H1 (cell line): ENCODE measurements around the gene CGB5. TPM values are rescaled to one million over a fixed set of nuclear protein-coding genes. Genes with fewer than 3 reads are reported as not detected.

Experiments used
- CTCF ChIA-PET: fragments of 300-600 bp; sonication (Branson Sonifier 250); formaldehyde crosslinking; loops from one replicate; lab custom pipeline; 2021; ENCODE audit not compliant: partially characterized antibody; lab: Charles Lee
- POLR2A ChIA-PET: fragments of 300-600 bp; sonication (Branson Sonifier 250); formaldehyde crosslinking; loops from one replicate; lab custom pipeline; 2021; ENCODE audit warnings: inconsistent platforms; ENCODE audit not compliant: partially characterized antibody; lab: Charles Lee
- DNase-seq, 2 experiments: peaks; one replicate each; pipeline versions ENCODE4 v3.0.0 to v3.0.0-alpha.2; 2010 to 2022; ENCODE audit warnings: low spot score in 2 of 2, low read depth in 1 of 2, mixed read lengths in 1 of 2
- FAIRE-seq: peaks from 2 replicates; lab custom pipeline; 2011; peaks lifted over from hg19 to GRCh38; lab: Jason Lieb, UNC
- H2AFZ ChIP-seq: 2 replicates; pipeline ENCODE4 v1.8.1; 2012; ENCODE audit warnings: low read length, inconsistent platforms
- H2AK5ac ChIP-seq: 2 replicates; pipeline ENCODE4 v1.6.1; 2013; ENCODE audit warnings: low read depth, low read length
- H2BK120ac ChIP-seq: replicated peaks from 2 replicates; pipeline ENCODE3; 2013; ENCODE audit warnings: low read depth, low read length, inconsistent platforms
- H2BK12ac ChIP-seq: 2 replicates; pipeline ENCODE4 v1.6.1; 2013; ENCODE audit warnings: low read depth, low read length
- H2BK15ac ChIP-seq: 2 replicates; pipeline ENCODE4 v1.6.1; 2013; ENCODE audit warnings: low read length
- H2BK20ac ChIP-seq: 2 replicates; pipeline ENCODE4 v1.6.1; 2013; ENCODE audit warnings: low read length
- H2BK5ac ChIP-seq: 2 replicates; pipeline ENCODE4 v1.6.1; 2013; ENCODE audit warnings: low read depth, low read length
- H3K14ac ChIP-seq: 2 replicates; pipeline ENCODE4 v1.6.1; 2013; ENCODE audit warnings: inconsistent platforms; ENCODE audit not compliant: insufficient read length
- H3K18ac ChIP-seq: 2 replicates; pipeline ENCODE4 v1.6.1; 2013; ENCODE audit warnings: low read length; ENCODE audit errors: extremely low read depth
- H3K23ac ChIP-seq: 2 replicates; pipeline ENCODE4 v1.6.1; 2013; ENCODE audit warnings: inconsistent platforms; ENCODE audit not compliant: insufficient read length
- H3K23me2 ChIP-seq: 2 replicates; pipeline ENCODE4 v1.6.1; 2013; ENCODE audit warnings: low read depth, low read length
- H3K27ac ChIP-seq: 2 replicates; pipeline ENCODE4 v1.6.1; 2011; ENCODE audit warnings: low read depth, low read length, inconsistent platforms
- H3K27me3 ChIP-seq, 4 experiments: replicated peaks in 1 of 4; 1 replicate in 1 of 4; 2 replicates in 3 of 4; pipeline versions ENCODE4 v1.6.1 to v1.8.1; 2011 to 2013; ENCODE audit warnings: low read length in 3 of 4, mild to moderate bottlenecking in 3 of 4, inconsistent platforms in 2 of 4, mixed read lengths in 2 of 4, moderate library complexity in 1 of 4; ENCODE audit not compliant: control insufficient read depth in 3 of 4, insufficient read depth in 3 of 4; ENCODE audit errors: extremely low read depth in 1 of 4
- H3K36me3 ChIP-seq, 4 experiments: 2 replicates each; pipeline versions ENCODE4 v1.6.1 to v1.8.1; 2011 to 2013; ENCODE audit warnings: mild to moderate bottlenecking in 4 of 4, low read length in 3 of 4, moderate library complexity in 2 of 4, control low read depth in 1 of 4, inconsistent platforms in 1 of 4; ENCODE audit not compliant: insufficient read depth in 4 of 4, control insufficient read depth in 2 of 4
- H3K4ac ChIP-seq: replicated peaks from 2 replicates; pipeline ENCODE3; 2013; ENCODE audit warnings: low read length, low read depth, mixed read lengths, inconsistent platforms; ENCODE audit not compliant: insufficient read length
- H3K4me1 ChIP-seq, 4 experiments: replicated peaks in 1 of 4; 1 replicate in 1 of 4; 2 replicates in 3 of 4; pipeline versions ENCODE4 v1.6.1 to v1.8.1; 2011 to 2013; ENCODE audit warnings: low read length in 3 of 4, inconsistent platforms in 2 of 4, mixed read lengths in 1 of 4; ENCODE audit not compliant: insufficient read depth in 4 of 4, control insufficient read depth in 3 of 4
- H3K4me2 ChIP-seq, 2 experiments: 2 replicates each; pipeline versions ENCODE4 v1.6.1 to v1.8.1; 2011 to 2013; ENCODE audit warnings: low read depth in 2 of 2, low read length in 2 of 2, control low read depth in 1 of 2, inconsistent platforms in 1 of 2, mild to moderate bottlenecking in 1 of 2; ENCODE audit not compliant: insufficient read depth in 1 of 2
- H3K4me3 ChIP-seq, 4 experiments: fragments of 200-600, 300-600 bp in 1 of 4; sonication (generic), shearing (Covaris generic), sonication (Bioruptor Twin) in 1 of 4; 2 replicates each; pipeline versions ENCODE4 v1.5.1 to v1.8.1; 2011 to 2016; ENCODE audit warnings: low read length in 4 of 4, low read depth in 3 of 4, control low read depth in 2 of 4, inconsistent platforms in 2 of 4, mild to moderate bottlenecking in 2 of 4, mixed read lengths in 1 of 4, moderate library complexity in 1 of 4; ENCODE audit not compliant: insufficient read depth in 2 of 4; ENCODE audit errors: extremely low read depth in 1 of 4
- H3K56ac ChIP-seq: replicated peaks from 2 replicates; pipeline ENCODE3; 2013; ENCODE audit warnings: low read depth, mild to moderate bottlenecking, mixed read lengths, low read length, inconsistent platforms; ENCODE audit not compliant: insufficient read length
- H3K79me1 ChIP-seq: 2 replicates; pipeline ENCODE4 v1.6.1; 2013; ENCODE audit warnings: low read depth, low read length, control low read depth
- H3K79me2 ChIP-seq, 2 experiments: 2 replicates each; pipeline versions ENCODE4 v1.6.1 to v1.8.1; 2012 to 2013; ENCODE audit warnings: low read length in 2 of 2, mild to moderate bottlenecking in 2 of 2, inconsistent platforms in 1 of 2; ENCODE audit not compliant: insufficient read depth in 2 of 2, control insufficient read depth in 1 of 2
- H3K9ac ChIP-seq, 4 experiments: replicated peaks in 1 of 4; 1 replicate in 1 of 4; 2 replicates in 3 of 4; pipeline versions ENCODE4 v1.6.1 to v1.8.1; 2011 to 2013; ENCODE audit warnings: low read depth in 3 of 4, low read length in 3 of 4, control low read depth in 2 of 4, mild to moderate bottlenecking in 2 of 4, moderate library complexity in 2 of 4, inconsistent platforms in 1 of 4; ENCODE audit errors: extremely low read depth in 1 of 4
- H3K9me3 ChIP-seq, 2 experiments: 2 replicates each; pipeline versions ENCODE4 v1.6.1 to v1.8.1; 2012 to 2013; ENCODE audit warnings: mild to moderate bottlenecking in 2 of 2, moderate library complexity in 2 of 2, control low read depth in 1 of 2, inconsistent platforms in 1 of 2, low read depth in 1 of 2, low read length in 1 of 2, mixed read lengths in 1 of 2; ENCODE audit not compliant: insufficient read depth in 2 of 2
- H4K20me1 ChIP-seq, 2 experiments: replicated peaks in 1 of 2; 2 replicates each; pipeline versions ENCODE3 to v1.8.1; 2011 to 2013; ENCODE audit warnings: inconsistent platforms in 2 of 2, low read length in 2 of 2, mild to moderate bottlenecking in 1 of 2; ENCODE audit not compliant: insufficient read depth in 2 of 2, control insufficient read depth in 1 of 2
- H4K5ac ChIP-seq: 2 replicates; pipeline ENCODE4 v1.6.1; 2013; ENCODE audit warnings: low read length, low read depth, mixed read lengths, inconsistent platforms; ENCODE audit not compliant: insufficient read length
- H4K8ac ChIP-seq: 2 replicates; pipeline ENCODE4 v1.8.0; 2013; ENCODE audit warnings: mild to moderate bottlenecking, moderate library complexity, low read length, inconsistent platforms; ENCODE audit not compliant: insufficient read depth; ENCODE audit errors: extremely low read depth
- H4K91ac ChIP-seq: replicated peaks from 2 replicates; pipeline ENCODE3; 2013; ENCODE audit warnings: low read length, mixed read lengths, inconsistent platforms; ENCODE audit not compliant: insufficient read length
- CHD1 ChIP-seq: IDR thresholded peaks from 2 replicates; pipeline ENCODE4 v1.6.1; 2012; ENCODE audit warnings: low read depth, low read length, improper control_type of control experiment
- CHD2 ChIP-seq: IDR thresholded peaks from 2 replicates; pipeline ENCODE4 v1.6.1; 2012; ENCODE audit warnings: low read length, improper control_type of control experiment
- EP300 ChIP-seq, 2 experiments: IDR thresholded peaks; 1 replicate in 1 of 2; 2 replicates in 1 of 2; pipeline ENCODE4 v1.6.1; 2011 to 2012; ENCODE audit warnings: low read depth in 2 of 2, low read length in 2 of 2, mild to moderate bottlenecking in 2 of 2, borderline replicate concordance in 1 of 2, inconsistent platforms in 1 of 2, moderate library complexity in 1 of 2
- EZH2 ChIP-seq: fragments of 200-600 bp; sonication (generic); IDR thresholded peaks from 2 replicates; pipeline ENCODE4 v1.7.1; 2012; ENCODE audit warnings: low read depth, mild to moderate bottlenecking, moderate library complexity, low read length, inconsistent platforms; ENCODE audit not compliant: severe bottlenecking
- FOSL1 ChIP-seq: IDR thresholded peaks from 2 replicates; pipeline ENCODE4 v1.6.1; 2011; ENCODE audit warnings: mild to moderate bottlenecking, low read depth, low read length, moderate library complexity; ENCODE audit not compliant: insufficient read depth
- GABPA ChIP-seq: IDR thresholded peaks from 2 replicates; pipeline ENCODE4 v1.6.1; 2011; ENCODE audit warnings: mild to moderate bottlenecking, low read length, moderate library complexity, borderline replicate concordance; ENCODE audit not compliant: insufficient read depth
- GTF2F1 ChIP-seq: IDR thresholded peaks from 2 replicates; pipeline ENCODE4 v1.6.1; 2012; ENCODE audit warnings: low read depth, low read length, improper control_type of control experiment, borderline replicate concordance
- KDM5A ChIP-seq: fragments of 200-600 bp; IDR thresholded peaks from 2 replicates; pipeline ENCODE4 v1.7.1; 2012; ENCODE audit warnings: mild to moderate bottlenecking, low read length, inconsistent platforms, mixed read lengths
- RFX5 ChIP-seq: IDR thresholded peaks from 2 replicates; pipeline ENCODE4 v1.6.1; 2011; ENCODE audit warnings: low read depth, low read length, improper control_type of control experiment, borderline replicate concordance
- SAP30 ChIP-seq: fragments of 300-600 bp; sonication (generic); IDR thresholded peaks from 2 replicates; pipeline ENCODE4 v1.7.1; 2012; ENCODE audit warnings: low read length, moderate library complexity, mild to moderate bottlenecking, inconsistent platforms; ENCODE audit not compliant: insufficient read depth, insufficient replicate concordance
- SP2 ChIP-seq: IDR thresholded peaks from 2 replicates; pipeline ENCODE4 v1.6.1; 2012; ENCODE audit warnings: mild to moderate bottlenecking, low read length, inconsistent platforms
- whole genome bisulfite sequencing, 2 experiments: shearing (Covaris generic) in 1 of 2; methylation state at CpG; one replicate each; pipeline versions ENCODE4 v1.1.6 to v1.1.7; 2013 to 2015; ENCODE audit warnings: low lambda C conversion rate in 2 of 2, mixed read lengths in 2 of 2, inconsistent platforms in 1 of 2, low coverage in 1 of 2, missing lambda C conversion rate in 1 of 2; ENCODE audit not compliant: insufficient replicate concordance in 2 of 2, insufficient coverage in 1 of 2, insufficient read length in 1 of 2; ENCODE audit errors: extremely low coverage in 1 of 2, missing lambda C conversion rate in 1 of 2; 5-methylcytosine and 5-hydroxymethylcytosine counted together
- polyA plus RNA-seq, 7 experiments: library from polyadenylated mRNA; depleted of rRNA in 3 of 7; stranded (reverse) in 5 of 7; unstranded in 2 of 7; fragments of >200 nt in 5 of 7; fragments of 200-250 nt in 2 of 7; gene quantifications; 1 replicate in 5 of 7; 2 replicates in 1 of 7; 4 replicates in 1 of 7; pipeline versions ENCODE4 v1.2.1 to v1.2.3, GENCODE V29; 2011 to 2013; ENCODE audit warnings: missing spikeins in 2 of 7, mixed read lengths in 2 of 7
- total RNA-seq: library from RNA; stranded (reverse); fragmentation: NEBNext Ultra II Directional; extraction: Animal tissue kit (Norgen Biotek cat#: 25700); gene quantifications from 2 replicates; pipeline ENCODE4 v1.2.1, GENCODE V29; 2021

Gene CGB5
- total and polyA plus RNA-seq, 2 of the 8 experiments (the other 6 are each of a cell fraction or from before 2014, with no cell fraction given), result 0.63 to 0.68 TPM

GRCh38 chr19:49004133-49004532 lies 39.5 kb upstream of the CGB5 start:
- Histone ChIP-seq H3K23me2 (no peaks in the 10 kb centered on the region), H3K4me2 (no peak overlapping the region), H2BK120ac (no peak overlapping the region), H4K8ac (no peak overlapping the region), H2BK12ac (no peak overlapping the region), H3K4me3 (no peak overlapping the region), H3K9ac (no peak overlapping the region), H3K27me3 (no peaks in the 10 kb centered on the region), H3K18ac (no peak overlapping the region), H2BK15ac (no peak overlapping the region), H3K36me3 (peaks cover 13 to 47% (median 31%) of the 10 kb centered on the region in 4 experiments), H3K79me1 (peaks cover 2% of the 10 kb centered on the region; the same call in 1 of the 2 replicates), H3K4me1 (peaks cover 0 to 6% (median 2%) of the 10 kb centered on the region in 4 experiments; a peak in 2 of 7 replicates), H2BK5ac (no peak overlapping the region), H3K9me3 (no peaks in the 10 kb centered on the region), H4K91ac (no peak overlapping the region), H2AFZ (no peak overlapping the region), H3K23ac (no peak overlapping the region), H3K79me2 (no peaks in the 10 kb centered on the region), H3K4ac (no peak overlapping the region), H4K20me1 (peaks cover 2 to 12% of the 10 kb centered on the region in 2 experiments), H2BK20ac (no peak overlapping the region), H3K27ac (no peak overlapping the region), H3K56ac (no peak overlapping the region), H3K14ac (no peak overlapping the region), H4K5ac (no peak overlapping the region), H2AK5ac (no peak overlapping the region)
- ChIA-PET POLR2A (no interaction called here), CTCF (interaction anchor here (0.6 to 1.0 kb wide), 3 partner anchors 10 to 76 kb away, joined by 3 to 5 read pairs (median 4); no protein-coding TSS in a partner anchor)
- FAIRE-seq, result no peak
- WGBS, 2 experiments, result 94% methylated on average over 15 of the region's 15 CpGs; no CpG with 5 or more reads in 1 of the 2 experiments
- DNase-seq, result no peak
- no peak for TF ChIP-seq SP2
- TF ChIP-seq EP300 (IDR thresholded peaks at IDR 0.05; ENCODE audit: borderline replicate concordance in 1 of 2, low read depth in 2 of 2, low read length in 2 of 2), result no peak
- no peak for TF ChIP-seq RFX5
- no peak for TF ChIP-seq GABPA
- no peak for TF ChIP-seq FOSL1
- TF ChIP-seq SAP30, result no peak
- TF ChIP-seq CHD2, result no peak
- TF ChIP-seq CHD1, result no peak
- no peak for TF ChIP-seq EZH2
- no peak for TF ChIP-seq KDM5A
- TF ChIP-seq GTF2F1, result no peak
